Sigmoid colon (tissue), 3 donors: ENCODE data around the gene REXO5.

Experiments used
- POLR2A ChIP-seq, 2 donors: fragments of 450-650 bp; IDR thresholded peaks; one replicate each; pipeline ENCODE4 v1.6.1; 2016; ENCODE audit warnings: antibody characterized with exemption in 2 of 2, mild to moderate bottlenecking in 2 of 2, moderate library complexity in 2 of 2
- TF ChIP-seq, protein P1 (sequence below), 4 experiments: fragments of 450-650 bp in 3 of 4; fragments of 200-600 bp in 1 of 4; IDR thresholded peaks; one replicate each; pipeline ENCODE4 v1.5.1; 2016 to 2019; ENCODE audit warnings: antibody characterized with exemption in 4 of 4, mild to moderate bottlenecking in 3 of 4, moderate library complexity in 2 of 4

DNA sequence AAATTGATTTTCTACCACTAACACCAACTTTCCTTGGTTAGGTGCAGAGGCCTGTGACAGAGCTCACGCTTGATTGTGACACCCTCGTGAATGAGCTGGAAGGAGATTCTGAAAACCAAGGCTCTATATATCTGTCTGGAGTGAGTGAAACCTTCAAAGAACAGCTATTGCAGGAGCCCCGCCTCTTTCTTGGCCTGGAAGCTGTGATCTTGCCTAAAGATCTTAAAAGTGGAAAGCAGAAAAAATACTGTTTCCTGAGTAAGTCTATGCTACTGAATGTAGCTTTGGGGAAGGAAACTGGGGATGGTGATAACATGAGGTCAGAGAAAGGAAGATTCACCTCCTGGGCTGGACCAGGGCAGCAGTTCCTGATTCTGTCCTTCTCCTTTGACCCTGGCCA, 38.3 kb downstream of the REXO5 start:
- TF ChIP-seq POLR2A (IDR thresholded peaks at IDR 0.05) = no peak
- TF ChIP-seq, protein P1, sequence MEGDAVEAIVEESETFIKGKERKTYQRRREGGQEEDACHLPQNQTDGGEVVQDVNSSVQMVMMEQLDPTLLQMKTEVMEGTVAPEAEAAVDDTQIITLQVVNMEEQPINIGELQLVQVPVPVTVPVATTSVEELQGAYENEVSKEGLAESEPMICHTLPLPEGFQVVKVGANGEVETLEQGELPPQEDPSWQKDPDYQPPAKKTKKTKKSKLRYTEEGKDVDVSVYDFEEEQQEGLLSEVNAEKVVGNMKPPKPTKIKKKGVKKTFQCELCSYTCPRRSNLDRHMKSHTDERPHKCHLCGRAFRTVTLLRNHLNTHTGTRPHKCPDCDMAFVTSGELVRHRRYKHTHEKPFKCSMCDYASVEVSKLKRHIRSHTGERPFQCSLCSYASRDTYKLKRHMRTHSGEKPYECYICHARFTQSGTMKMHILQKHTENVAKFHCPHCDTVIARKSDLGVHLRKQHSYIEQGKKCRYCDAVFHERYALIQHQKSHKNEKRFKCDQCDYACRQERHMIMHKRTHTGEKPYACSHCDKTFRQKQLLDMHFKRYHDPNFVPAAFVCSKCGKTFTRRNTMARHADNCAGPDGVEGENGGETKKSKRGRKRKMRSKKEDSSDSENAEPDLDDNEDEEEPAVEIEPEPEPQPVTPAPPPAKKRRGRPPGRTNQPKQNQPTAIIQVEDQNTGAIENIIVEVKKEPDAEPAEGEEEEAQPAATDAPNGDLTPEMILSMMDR (IDR thresholded peaks at IDR 0.05) = no peak
